GM21723 (cell line): Measurements from ENCODE around the gene BRI3.
A peak's percentile ranks its signal among the peaks of the same experiment; 100 is the strongest.

Experiments used
- ATAC-seq: cut with Tn5 transposase; IDR thresholded peaks from one replicate; pipeline ENCODE4 v1.9.1; 2021; ENCODE audit warnings: mild to moderate bottlenecking, moderate library complexity; ENCODE audit not compliant: unreplicated experiment

The BRI3 gene

GRCh38 chr7:98280791-98281756 lies at the start of gene BRI3:
BRI3 (plus strand) TSS chr7:98281686; CDS start chr7:98281796, 110 bp downstream.
- ATAC-seq: peak; percentile 86

GRCh38 chr7:98232263-98232585 lies 49.3 kb upstream of the BRI3 start:
- no peak for ATAC-seq

- ATAC-seq: no peak
These were observed 48.7 kb upstream of the BRI3 start for GRCh38 chr7:98232799-98233198.

GRCh38 chr7:98233219-98234070 lies 48.0 kb upstream of the BRI3 start:
- ATAC-seq: no peak

GRCh38 chr7:98234429-98235147 lies 46.9 kb upstream of the BRI3 start:
- no peak for ATAC-seq

GRCh38 chr7:98235901-98236300 lies 45.6 kb upstream of the BRI3 start:
- no peak for ATAC-seq

- ATAC-seq: no peak
These were observed 44.9 kb upstream of the BRI3 start for GRCh38 chr7:98236355-98237185.

- ATAC-seq: no peak
These were observed 43.4 kb upstream of the BRI3 start for GRCh38 chr7:98238076-98238475.

- no peak for ATAC-seq
These were observed 42.5 kb upstream of the BRI3 start for GRCh38 chr7:98238976-98239375.

GRCh38 chr7:98240961-98241673 lies 40.4 kb upstream of the BRI3 start:
- ATAC-seq: peak; percentile 63

GRCh38 chr7:98241674-98242241 lies 39.7 kb upstream of the BRI3 start:
- peak; percentile 30 for ATAC-seq

GRCh38 chr7:98242342-98242741 lies 39.1 kb upstream of the BRI3 start:
- ATAC-seq: no peak

- ATAC-seq: no peak
These were observed 38.6 kb upstream of the BRI3 start for GRCh38 chr7:98242934-98243333.

GRCh38 chr7:98244871-98245270 lies 36.6 kb upstream of the BRI3 start:
- ATAC-seq: no peak

GRCh38 chr7:98248156-98248555 lies 33.3 kb upstream of the BRI3 start:
- no peak for ATAC-seq

- ATAC-seq: no peak
These were observed 32.4 kb upstream of the BRI3 start for GRCh38 chr7:98249106-98249505.

GRCh38 chr7:98250789-98251188 lies 30.7 kb upstream of the BRI3 start:
- peak; percentile 26 for ATAC-seq

- ATAC-seq: peak; percentile 26
These were observed 30.3 kb upstream of the BRI3 start for GRCh38 chr7:98251231-98251600.
